Neutrophil (primary cell): ENCODE data around the gene DGCR2.
"Not testable (repeated sequence)": the region's sequence is repeated elsewhere in the genome, so short reads cannot be mapped to it uniquely, and the experiment has no call there.

ENCODE experiments used
- H3K27ac ChIP-seq: fragments of 200-600 bp; sonication (generic); 2 replicates; pipeline ENCODE4 v1.5.1; 2016; ENCODE audit warnings: mild to moderate bottlenecking, moderate library complexity
- H3K27me3 ChIP-seq: fragments of 200-600 bp; sonication (generic); 2 replicates; pipeline ENCODE4 v1.6.0; 2016; ENCODE audit warnings: mild to moderate bottlenecking
- H3K36me3 ChIP-seq: fragments of 200-600 bp; sonication (generic); 2 replicates; pipeline ENCODE4 v1.5.1; 2017
- H3K4me1 ChIP-seq, 2 experiments: fragments of 200-600 bp in 1 of 2; sonication (generic) in 1 of 2; 1 replicate in 1 of 2; 2 replicates in 1 of 2; pipeline versions ENCODE4 v1.5.1 to v1.6.1; 2013 to 2016; ENCODE audit warnings: low read depth in 1 of 2, low read length in 1 of 2, mild to moderate bottlenecking in 1 of 2, moderate library complexity in 1 of 2; ENCODE audit not compliant: control insufficient read depth in 1 of 2, insufficient read depth in 1 of 2
- H3K4me3 ChIP-seq, 2 experiments: fragments of 200-600 bp in 1 of 2; sonication (generic) in 1 of 2; 1 replicate in 1 of 2; 2 replicates in 1 of 2; pipeline ENCODE4 v1.5.1; 2013 to 2016; ENCODE audit warnings: low read depth in 1 of 2, low read length in 1 of 2, mild to moderate bottlenecking in 1 of 2, moderate library complexity in 1 of 2
- H3K9me3 ChIP-seq: fragments of 200-600 bp; sonication (generic); 2 replicates; pipeline ENCODE4 v1.5.1; 2016
- TF ChIP-seq, protein P1 (sequence below): fragments of 200-600 bp; sonication (generic); IDR thresholded peaks from 2 replicates; pipeline ENCODE4 v1.5.1; 2016; ENCODE audit warnings: antibody characterized with exemption

DGCR2 gene

GRCh38 chr22:19081351-19081750 is 40.9 kb downstream of the DGCR2 start:
- TF ChIP-seq, protein P1, sequence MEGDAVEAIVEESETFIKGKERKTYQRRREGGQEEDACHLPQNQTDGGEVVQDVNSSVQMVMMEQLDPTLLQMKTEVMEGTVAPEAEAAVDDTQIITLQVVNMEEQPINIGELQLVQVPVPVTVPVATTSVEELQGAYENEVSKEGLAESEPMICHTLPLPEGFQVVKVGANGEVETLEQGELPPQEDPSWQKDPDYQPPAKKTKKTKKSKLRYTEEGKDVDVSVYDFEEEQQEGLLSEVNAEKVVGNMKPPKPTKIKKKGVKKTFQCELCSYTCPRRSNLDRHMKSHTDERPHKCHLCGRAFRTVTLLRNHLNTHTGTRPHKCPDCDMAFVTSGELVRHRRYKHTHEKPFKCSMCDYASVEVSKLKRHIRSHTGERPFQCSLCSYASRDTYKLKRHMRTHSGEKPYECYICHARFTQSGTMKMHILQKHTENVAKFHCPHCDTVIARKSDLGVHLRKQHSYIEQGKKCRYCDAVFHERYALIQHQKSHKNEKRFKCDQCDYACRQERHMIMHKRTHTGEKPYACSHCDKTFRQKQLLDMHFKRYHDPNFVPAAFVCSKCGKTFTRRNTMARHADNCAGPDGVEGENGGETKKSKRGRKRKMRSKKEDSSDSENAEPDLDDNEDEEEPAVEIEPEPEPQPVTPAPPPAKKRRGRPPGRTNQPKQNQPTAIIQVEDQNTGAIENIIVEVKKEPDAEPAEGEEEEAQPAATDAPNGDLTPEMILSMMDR, result no peak
- Histone ChIP-seq H3K36me3 (peaks cover 27% of the 10 kb centered on the region), H3K27ac (peak overlapping the region; percentile 28), H3K4me3 (no peak overlapping the region), H3K9me3 (no peaks in the 10 kb centered on the region), H3K27me3 (no peaks in the 10 kb centered on the region), H3K4me1 (peaks cover 17 to 24% of the 10 kb centered on the region in 2 experiments)

GRCh38 chr22:19080853-19081252 is 41.4 kb downstream of the DGCR2 start:
- Histone ChIP-seq H3K4me3 (no peak overlapping the region), H3K27me3 (no peaks in the 10 kb centered on the region), H3K36me3 (peaks cover 27% of the 10 kb centered on the region), H3K9me3 (no peaks in the 10 kb centered on the region), H3K27ac (peak overlapping the region; percentile 28), H3K4me1 (peaks cover 12 to 19% of the 10 kb centered on the region in 2 experiments)
- TF ChIP-seq, protein P1, result no peak

DNA sequence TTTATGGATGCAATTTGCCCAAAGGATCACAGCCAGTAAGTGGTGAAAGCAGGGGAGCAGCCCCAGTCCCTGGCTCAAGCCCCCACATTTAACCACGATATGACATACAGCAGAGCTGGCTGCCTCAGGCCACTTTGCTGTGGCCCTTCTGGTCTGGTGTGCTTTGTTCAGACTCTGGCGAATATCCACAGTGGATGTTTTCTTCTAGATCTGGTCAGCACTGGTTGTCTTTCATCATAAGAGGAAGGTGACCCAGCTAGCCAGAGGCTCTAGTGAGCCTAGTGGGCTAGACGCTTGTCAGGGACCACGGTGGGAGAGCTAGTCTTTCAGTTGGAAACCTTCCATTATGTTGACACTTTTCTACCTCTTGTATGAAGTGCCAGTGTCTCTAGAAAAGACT is 42.5 kb downstream of the DGCR2 start:
- Histone ChIP-seq H3K9me3 (no peaks in the 10 kb centered on the region), H3K4me3 (no peak overlapping the region), H3K36me3 (peaks cover 27% of the 10 kb centered on the region), H3K27ac (peak overlapping the region; percentile 51), H3K4me1 (peaks cover 4 to 9% of the 10 kb centered on the region in 2 experiments), H3K27me3 (no peaks in the 10 kb centered on the region)
- TF ChIP-seq, protein P1, result no peak

GRCh38 chr22:19075404-19075803 is 46.8 kb downstream of the DGCR2 start:
- H3K27ac ChIP-seq, result peak overlapping the region; percentile 46
- no peak overlapping the region for H3K4me3 ChIP-seq
- H3K27me3 ChIP-seq, result no peaks in the 10 kb centered on the region
- peaks cover 31% of the 10 kb centered on the region for H3K36me3 ChIP-seq
- no peaks in the 10 kb centered on the region for H3K4me1 ChIP-seq
- H3K9me3 ChIP-seq, result no peaks in the 10 kb centered on the region
- TF ChIP-seq, protein P1, result no peak

- H3K9me3 ChIP-seq, H3K27me3 ChIP-seq, H3K4me3 ChIP-seq, H3K4me1 ChIP-seq, H3K27ac ChIP-seq: not testable (repeated sequence)
- peaks cover 38% of the 10 kb centered on the region for H3K36me3 ChIP-seq
Measured at GRCh38 chr22:19072853-19073252, 49.4 kb downstream of the DGCR2 start.

DNA sequence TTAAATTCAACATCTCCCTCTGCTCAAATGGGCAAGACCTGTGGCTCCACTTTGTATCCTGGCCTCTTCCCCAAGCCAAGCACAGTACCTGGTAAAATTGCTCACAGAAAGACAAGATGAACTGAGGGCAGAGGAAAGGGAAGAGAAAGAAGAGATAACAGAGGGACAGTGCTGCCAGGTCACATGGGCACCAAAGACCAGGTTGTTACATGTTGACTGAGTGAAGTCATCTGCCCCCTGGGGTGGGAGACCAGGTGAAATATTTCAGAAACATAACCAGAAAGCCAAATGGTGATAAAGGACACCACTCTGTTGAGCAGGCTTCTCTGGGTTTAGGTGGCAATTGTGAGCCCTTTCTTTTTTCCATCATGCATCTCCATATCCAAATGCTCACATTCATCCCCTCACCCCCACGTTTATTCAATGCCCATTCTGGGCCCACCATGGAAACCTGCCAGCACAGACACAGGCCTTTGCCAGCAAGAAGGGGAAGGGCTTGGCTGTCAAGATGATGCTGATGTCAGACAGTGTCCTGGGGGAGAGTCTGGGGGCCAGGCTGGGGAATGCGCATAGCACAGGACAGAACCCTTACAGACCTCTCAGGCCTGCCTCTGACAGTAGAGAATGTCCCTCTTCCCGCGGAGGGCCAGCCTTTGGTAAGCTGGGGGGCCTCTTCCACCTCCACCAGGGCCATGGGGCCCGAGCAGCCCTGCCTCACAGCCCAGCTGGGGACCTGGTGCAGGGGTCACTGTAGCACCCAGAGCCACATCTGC is 51.6 kb downstream of the DGCR2 start:
- Histone ChIP-seq H3K4me1 (no peaks in the 10 kb centered on the region), H3K36me3 (peaks cover 59% of the 10 kb centered on the region), H3K27ac (peak overlapping the region; percentile 33), H3K27me3 (no peaks in the 10 kb centered on the region), H3K4me3 (no peak overlapping the region), H3K9me3 (no peaks in the 10 kb centered on the region)
- TF ChIP-seq, protein P1, result no peak
